ENCODE data around the gene CACNG1. TPM values are rescaled to one million over a fixed set of nuclear protein-coding genes. Genes with fewer than 3 reads are reported as not detected.

Gene CACNG1
- total RNA-seq, 1 experiment from 2014 or later = not detected

GRCh38 chr17:67067571-67068482 lies 23.5 kb downstream of the CACNG1 start:
- Histone ChIP-seq H4K20me1 (ENCODE audit: control insufficient read depth, insufficient read depth, insufficient read length) (no peaks in the 10 kb centered on the region), H4K5ac (ENCODE audit: insufficient read length, low read depth, low read length) (no peak overlapping the region), H2BK15ac (ENCODE audit: low read depth, low read length) (no peak overlapping the region), H3K4me1 (ENCODE audit: insufficient read depth, low read length) (no peaks in the 10 kb centered on the region; the same call in 1 of the 2 replicates), H3K18ac (ENCODE audit: insufficient read length, low read depth, low read length) (no peak overlapping the region), H2AK5ac (ENCODE audit: insufficient read length, low read length) (no peak overlapping the region), H2BK20ac (ENCODE audit: low read depth, low read length, poor library complexity, severe bottlenecking) (no peak overlapping the region), H3K27me3 (ENCODE audit: insufficient read depth, low read length) (no peaks in the 10 kb centered on the region), H4K91ac (ENCODE audit: insufficient read length, low read depth, low read length) (no peak overlapping the region), H3K4me2 (ENCODE audit: insufficient read depth, insufficient read length, low read length) (no peak overlapping the region), H3K9me3 (ENCODE audit: control insufficient read depth, low read depth, low read length) (no peaks in the 10 kb centered on the region), H3K14ac (ENCODE audit: insufficient read depth, low read length) (no peak overlapping the region; the same call in 1 of the 2 replicates), H3K23ac (ENCODE audit: insufficient read length, low read depth, low read length) (no peak overlapping the region), H4K8ac (replicated peaks; ENCODE audit: insufficient read length, low read depth, low read length) (no peak overlapping the region), H3K79me1 (ENCODE audit: insufficient read depth, low read depth, low read length, poor library complexity, severe bottlenecking) (no peaks in the 10 kb centered on the region), H3T11ph (ENCODE audit: low read length) (no peak overlapping the region), H3K23me2 (ENCODE audit: insufficient read length, low read depth, low read length, poor library complexity, severe bottlenecking) (no peaks in the 10 kb centered on the region), H2BK120ac (ENCODE audit: low read depth, low read length, poor library complexity, severe bottlenecking) (no peak overlapping the region), H3K27ac (ENCODE audit: insufficient read length, low read depth, low read length) (no peak overlapping the region), H3K56ac (ENCODE audit: insufficient read length, low read depth, low read length) (no peak overlapping the region), H3K79me2 (ENCODE audit: insufficient read depth, low read length) (no peaks in the 10 kb centered on the region), H3K9ac (ENCODE audit: extremely low read depth, insufficient read length, low read length) (no peak overlapping the region), H2BK5ac (ENCODE audit: insufficient read length, low read length) (no peak overlapping the region), H2AFZ (ENCODE audit: low read length) (no peak overlapping the region), H3K4ac (ENCODE audit: low read depth, low read length) (no peak overlapping the region), H2BK12ac (ENCODE audit: insufficient read length, low read depth, low read length) (no peak overlapping the region)
- Mint-ChIP-seq H3K9me3 (no peaks in the 10 kb centered on the region), H3K4me3 (no peak overlapping the region), H3K36me3 (ENCODE audit: insufficient read depth in 1 of 3, low read depth in 3 of 3) (peaks cover 0 to 5% (median 0%) of the 10 kb centered on the region in 3 experiments; a peak in 2 of 7 replicates), H3K27me3 (ENCODE audit: low read depth) (no peaks in the 10 kb centered on the region), H3K27ac (peak overlapping the region in 1 of 3 experiments; percentile 24; a peak in 2 of 7 replicates), H3K4me1 (peaks cover 9 to 13% of the 10 kb centered on the region in 2 experiments)
- no CpG with 5 or more reads among the region's 13 CpGs for WGBS (ENCODE audit: extremely low coverage, insufficient read length, low lambda C conversion rate)
- DNase-seq = no peak
- TF ChIP-seq CTCF (conservative IDR thresholded peaks at IDR 0.05) = no peak

All from H9 (cell line).